NCI-H226 (cell line): ENCODE measurements around the gene RGP1.

Source experiments
- DNase-seq: peaks from one replicate; pipeline ENCODE4 v3.0.0-alpha.2; 2015

Gene RGP1

GRCh38 chr9:35748858-35749514 is at the start of gene RGP1, which contains the start of gene GBA2:
TSS of gene RGP1 (plus strand) at chr9:35749287. CDS start at chr9:35749756, 469 bp downstream.
TSS of gene GBA2 (minus strand) at chr9:35749228. CDS start at chr9:35748704, 524 bp downstream.
- DNase-seq, result peak; percentile 48

GRCh38 chr9:35700031-35700430 is 49.1 kb upstream of the RGP1 start:
- no peak for DNase-seq

GRCh38 chr9:35700942-35701341 is 48.1 kb upstream of the RGP1 start:
- DNase-seq, result no peak

GRCh38 chr9:35702696-35703095 is 46.4 kb upstream of the RGP1 start:
- no peak for DNase-seq

- DNase-seq, result no peak
Observed at GRCh38 chr9:35703906-35704672, 45.0 kb upstream of the RGP1 start.

- no peak for DNase-seq
Observed at GRCh38 chr9:35705372-35705771, 43.7 kb upstream of the RGP1 start.

GRCh38 chr9:35705836-35706430 is 43.2 kb upstream of the RGP1 start:
- DNase-seq, result no peak

- DNase-seq, result no peak
Observed at GRCh38 chr9:35706951-35707350, 42.1 kb upstream of the RGP1 start.

GRCh38 chr9:35708146-35708545 is 40.9 kb upstream of the RGP1 start:
- no peak for DNase-seq

- no peak for DNase-seq
Observed at GRCh38 chr9:35710818-35711500, 38.1 kb upstream of the RGP1 start.

GRCh38 chr9:35711501-35712428 is 37.3 kb upstream of the RGP1 start:
- DNase-seq, result no peak

GRCh38 chr9:35712762-35713400 is 36.2 kb upstream of the RGP1 start:
- peak; percentile 17 for DNase-seq

- DNase-seq, result no peak
Observed at GRCh38 chr9:35713578-35713977, 35.5 kb upstream of the RGP1 start.

- no peak for DNase-seq
Observed at GRCh38 chr9:35714123-35714522, 35.0 kb upstream of the RGP1 start.

- no peak for DNase-seq
Observed at GRCh38 chr9:35714579-35715252, 34.4 kb upstream of the RGP1 start.

- DNase-seq, result no peak
Observed at GRCh38 chr9:35716230-35716629, 32.9 kb upstream of the RGP1 start.

- no peak for DNase-seq
Observed at GRCh38 chr9:35717132-35717870, 31.8 kb upstream of the RGP1 start.

GRCh38 chr9:35718721-35719511 is 30.2 kb upstream of the RGP1 start:
- no peak for DNase-seq

- DNase-seq, result no peak
Observed at GRCh38 chr9:35719546-35719945, 29.5 kb upstream of the RGP1 start.

GRCh38 chr9:35723426-35723825 is 25.7 kb upstream of the RGP1 start:
- DNase-seq, result no peak
